Astrocyte (in vitro differentiated cells and primary cell): ENCODE data around the gene IFNL2. TPM values are rescaled to one million over a fixed set of nuclear protein-coding genes. Genes with fewer than 3 reads are reported as not detected.
A peak's percentile ranks its signal among the peaks of the same experiment; 100 is the strongest.

Experiments used
- DNase-seq: peaks from one replicate; pipeline ENCODE4 v3.0.0-alpha.2; 2010; ENCODE audit warnings: low read depth
- FAIRE-seq: peaks from 2 replicates; lab custom pipeline; 2011; peaks lifted over from hg19 to GRCh38; lab: Jason Lieb, UNC
- H2AFZ ChIP-seq: 2 replicates; pipeline ENCODE4 v1.6.0; 2012; ENCODE audit warnings: low read depth, low read length, inconsistent platforms
- H3K27ac ChIP-seq: 2 replicates; pipeline ENCODE4 v1.5.1; 2011; ENCODE audit warnings: low read depth, low read length, inconsistent platforms
- H3K27me3 ChIP-seq: 2 replicates; pipeline ENCODE4 v1.6.0; 2011; ENCODE audit warnings: low read length, inconsistent platforms; ENCODE audit not compliant: insufficient read depth
- H3K36me3 ChIP-seq: 2 replicates; pipeline ENCODE4 v1.5.1; 2011; ENCODE audit warnings: low read length, inconsistent platforms; ENCODE audit not compliant: insufficient read depth
- H3K4me1 ChIP-seq: 2 replicates; pipeline ENCODE4 v1.5.1; 2011; ENCODE audit warnings: low read length, inconsistent platforms; ENCODE audit not compliant: insufficient read depth
- H3K4me2 ChIP-seq: 2 replicates; pipeline ENCODE4 v1.6.0; 2012; ENCODE audit warnings: low read length, inconsistent platforms
- H3K4me3 ChIP-seq: 2 replicates; pipeline ENCODE4 v1.5.1; 2011; ENCODE audit warnings: low read depth, mild to moderate bottlenecking, low read length, inconsistent platforms; ENCODE audit not compliant: insufficient read depth
- H3K79me2 ChIP-seq: 2 replicates; pipeline ENCODE4 v1.6.0; 2012; ENCODE audit warnings: mild to moderate bottlenecking, low read length, inconsistent platforms; ENCODE audit not compliant: insufficient read depth
- H3K9ac ChIP-seq: 2 replicates; pipeline ENCODE4 v1.6.0; 2012; ENCODE audit warnings: mild to moderate bottlenecking, low read length, inconsistent platforms
- H3K9me3 ChIP-seq: 2 replicates; pipeline ENCODE4 v1.5.1; 2012; ENCODE audit warnings: low read depth, mild to moderate bottlenecking, low read length, inconsistent platforms; ENCODE audit not compliant: insufficient read depth
- H4K20me1 ChIP-seq: 2 replicates; pipeline ENCODE4 v1.6.0; 2012; ENCODE audit warnings: low read length, inconsistent platforms; ENCODE audit not compliant: insufficient read depth
- H3K27ac Mint-ChIP-seq: one replicate; pipeline ENCODE4 v1.8.0; 2021; ENCODE audit warnings: mild to moderate bottlenecking, mixed read lengths; ENCODE audit not compliant: unreplicated experiment
- H3K27me3 Mint-ChIP-seq: one replicate; pipeline ENCODE4 v1.8.0; 2021; ENCODE audit warnings: low read depth, mixed read lengths; ENCODE audit not compliant: unreplicated experiment
- H3K36me3 Mint-ChIP-seq: one replicate; pipeline ENCODE4 v1.8.0; 2021; ENCODE audit warnings: low read depth, mixed read lengths; ENCODE audit not compliant: unreplicated experiment
- H3K4me1 Mint-ChIP-seq: one replicate; pipeline ENCODE4 v1.8.0; 2021; ENCODE audit warnings: low read depth, mixed read lengths; ENCODE audit not compliant: unreplicated experiment
- H3K4me3 Mint-ChIP-seq: one replicate; pipeline ENCODE4 v1.8.0; 2021; ENCODE audit warnings: mild to moderate bottlenecking, moderate library complexity, mixed read lengths; ENCODE audit not compliant: unreplicated experiment
- H3K9me3 Mint-ChIP-seq: one replicate; pipeline ENCODE4 v1.8.0; 2021; ENCODE audit warnings: mild to moderate bottlenecking, mixed read lengths; ENCODE audit not compliant: unreplicated experiment
- EZH2 ChIP-seq: IDR thresholded peaks from 2 replicates; pipeline ENCODE4 v1.6.1; 2012; ENCODE audit warnings: mild to moderate bottlenecking, low read length, inconsistent platforms; ENCODE audit not compliant: insufficient read depth
- total RNA-seq: library from RNA; stranded (reverse); gene quantifications from 2 replicates; pipeline ENCODE4 v1.2.1, GENCODE V29; 2021
- TF ChIP-seq, protein P1 (sequence below): IDR thresholded peaks from 2 replicates; pipeline ENCODE4 v1.5.1; 2011; ENCODE audit warnings: low read depth, mild to moderate bottlenecking, inconsistent platforms, low read length, moderate library complexity; ENCODE audit not compliant: insufficient read depth

Gene IFNL2
- total RNA-seq, 1 donor from 2014 or later: not detected

DNA sequence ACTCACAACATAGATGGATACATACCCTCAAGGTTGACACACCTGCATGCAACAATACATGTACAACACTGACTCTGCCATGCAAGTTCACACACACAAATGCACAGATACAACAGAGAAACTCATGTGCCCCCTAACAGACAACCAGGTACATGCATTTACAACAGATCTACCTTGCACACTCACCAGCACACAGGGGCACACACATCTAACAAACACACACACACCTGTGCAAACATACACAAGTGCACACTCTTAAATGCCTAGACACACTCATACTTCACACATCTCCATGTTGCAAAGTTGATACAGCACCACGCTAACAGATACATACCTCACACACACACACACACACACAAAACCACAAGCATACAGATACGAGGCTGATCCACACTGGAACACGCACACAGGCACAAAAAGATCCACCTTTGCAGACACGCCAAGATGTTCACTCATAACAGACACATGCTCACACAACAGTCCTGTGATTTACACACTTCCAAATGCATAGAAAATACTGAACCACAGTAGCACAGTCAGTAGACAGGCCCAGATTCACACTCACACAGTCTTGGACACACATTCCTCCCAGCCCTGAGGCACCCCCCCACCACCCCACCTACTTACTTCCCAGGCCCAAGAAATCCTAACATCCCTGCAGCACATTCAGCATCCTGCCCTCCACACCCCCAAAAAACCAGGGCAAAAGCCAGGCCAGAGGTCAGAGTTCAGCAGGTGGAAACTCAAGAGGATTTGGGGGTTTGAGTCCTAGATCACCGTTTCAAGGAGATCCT lies 51.1 kb downstream of the IFNL2 start:
- peak; percentile 13 for FAIRE-seq
- H3K4me1 Mint-ChIP-seq: peaks cover 3% of the 10 kb centered on the region

More for the DNA sequence above, 51.1 kb downstream of the IFNL2 start:
- Histone ChIP-seq H3K27me3 (peaks cover 6% of the 10 kb centered on the region), H3K79me2 (no peaks in the 10 kb centered on the region), H2AFZ (no peak overlapping the region), H3K36me3 (no peaks in the 10 kb centered on the region), H3K27ac (no peak overlapping the region), H3K9ac (no peak overlapping the region), H3K4me1 (no peaks in the 10 kb centered on the region), H4K20me1 (no peaks in the 10 kb centered on the region), H3K4me2 (peak overlapping the region; percentile 98), H3K9me3 (no peaks in the 10 kb centered on the region), H3K4me3 (no peak overlapping the region)
- peaks cover 47% of the 10 kb centered on the region for H3K27me3 Mint-ChIP-seq
- TF ChIP-seq EZH2: no peak
- TF ChIP-seq, protein P1, sequence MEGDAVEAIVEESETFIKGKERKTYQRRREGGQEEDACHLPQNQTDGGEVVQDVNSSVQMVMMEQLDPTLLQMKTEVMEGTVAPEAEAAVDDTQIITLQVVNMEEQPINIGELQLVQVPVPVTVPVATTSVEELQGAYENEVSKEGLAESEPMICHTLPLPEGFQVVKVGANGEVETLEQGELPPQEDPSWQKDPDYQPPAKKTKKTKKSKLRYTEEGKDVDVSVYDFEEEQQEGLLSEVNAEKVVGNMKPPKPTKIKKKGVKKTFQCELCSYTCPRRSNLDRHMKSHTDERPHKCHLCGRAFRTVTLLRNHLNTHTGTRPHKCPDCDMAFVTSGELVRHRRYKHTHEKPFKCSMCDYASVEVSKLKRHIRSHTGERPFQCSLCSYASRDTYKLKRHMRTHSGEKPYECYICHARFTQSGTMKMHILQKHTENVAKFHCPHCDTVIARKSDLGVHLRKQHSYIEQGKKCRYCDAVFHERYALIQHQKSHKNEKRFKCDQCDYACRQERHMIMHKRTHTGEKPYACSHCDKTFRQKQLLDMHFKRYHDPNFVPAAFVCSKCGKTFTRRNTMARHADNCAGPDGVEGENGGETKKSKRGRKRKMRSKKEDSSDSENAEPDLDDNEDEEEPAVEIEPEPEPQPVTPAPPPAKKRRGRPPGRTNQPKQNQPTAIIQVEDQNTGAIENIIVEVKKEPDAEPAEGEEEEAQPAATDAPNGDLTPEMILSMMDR: no peak
- no peaks in the 10 kb centered on the region for H3K9me3 Mint-ChIP-seq
- no peak overlapping the region for H3K27ac Mint-ChIP-seq
- no peak for DNase-seq
- H3K36me3 Mint-ChIP-seq: peaks cover 7% of the 10 kb centered on the region
- H3K4me3 Mint-ChIP-seq: peak overlapping the region; percentile 74

Other genes with a start within 250 kb of the IFNL2 start
- 4.1 and 7.1 TPM in 2 replicates for gene FBXO27, start 235.8 kb upstream of the IFNL2 start, total RNA-seq
- not detected in 2 replicates for gene ACP7, start 184.0 kb upstream of the IFNL2 start, total RNA-seq
- 48.0 and 51.1 TPM in 2 replicates for gene PAK4, start 142.6 kb upstream of the IFNL2 start, total RNA-seq
- not detected in 2 replicates for gene NCCRP1, start 71.4 kb upstream of the IFNL2 start, total RNA-seq
- not detected in 2 replicates for gene SYCN, start 64.1 kb upstream of the IFNL2 start, total RNA-seq
- not detected in 2 replicates for gene IFNL3, start 23.4 kb upstream of the IFNL2 start, total RNA-seq
- gene IFNL4, start 19.5 kb upstream of the IFNL2 start, total RNA-seq: not detected in 2 replicates
- gene IFNL1, start 28.0 kb downstream of the IFNL2 start, total RNA-seq: 0.52 and 1.3 TPM in 2 replicates
- gene LRFN1, start 52.5 kb downstream of the IFNL2 start, total RNA-seq: 1.5 and 2.0 TPM in 2 replicates
- gene GMFG, start 67.6 kb downstream of the IFNL2 start, total RNA-seq: 0.79 and 1.1 TPM in 2 replicates
- 95.0 and 98.6 TPM in 2 replicates for gene SAMD4B, start 74.0 kb downstream of the IFNL2 start, total RNA-seq
- gene PAF1, start 122.7 kb downstream of the IFNL2 start, total RNA-seq: 42.0 and 43.2 TPM in 2 replicates
- gene MED29, start 123.0 kb downstream of the IFNL2 start, total RNA-seq: 27.0 and 29.9 TPM in 2 replicates
- 21.6 and 28.0 TPM in 2 replicates for gene ZFP36, start 138.5 kb downstream of the IFNL2 start, total RNA-seq
- 101 and 102 TPM in 2 replicates for gene PLEKHG2, start 144.3 kb downstream of the IFNL2 start, total RNA-seq
- 1,194 and 1,329 TPM in 2 replicates for gene RPS16, start 167.6 kb downstream of the IFNL2 start, total RNA-seq
- 163 and 171 TPM in 2 replicates for gene SUPT5H, start 177.2 kb downstream of the IFNL2 start, total RNA-seq
- 85.3 and 97.2 TPM in 2 replicates for gene TIMM50, start 212.4 kb downstream of the IFNL2 start, total RNA-seq
- 0.84 and 0.89 TPM in 2 replicates for gene DLL3, start 230.6 kb downstream of the IFNL2 start, total RNA-seq
- gene SELENOV, start 246.7 kb downstream of the IFNL2 start, total RNA-seq: not detected in 2 replicates